Uterus (tissue), 4 donors: ENCODE data around the gene RARRES1. TPM values are rescaled to one million over a fixed set of nuclear protein-coding genes. Genes with fewer than 3 reads are reported as not detected.

ENCODE experiments used
- small RNA-seq: library from RNA; depleted of rRNA; stranded (forward); fragments of <200 nt; gene quantifications from one replicate; pipeline ENCODE3, GENCODE V24; 2016
- total RNA-seq, 4 donors: library from RNA; depleted of rRNA in 3 of 4; stranded (reverse); fragments of >200 nt in 3 of 4; gene quantifications; one replicate each; pipeline versions ENCODE4 v1.1.0 to v1.2.4, GENCODE V29; 2014 to 2023
- donor health status: DM: yes; HTN: yes; CAD: no.

The RARRES1 gene
- total RNA-seq, 4 donors from 2014 or later, result 12.8 to 398 (median 50.5) TPM

Small RNAs within 50 kb of the gene (small RNA-seq; reads per million reads assigned to genes)
- gene AC080013.6, result not detected

Other genes starting within 250 kb of the RARRES1 start
- gene MLF1, start 161.3 kb downstream of the RARRES1 start, total RNA-seq, result 10 to 100 TPM in 3 of 4 donors, 1 to 10 TPM in 1; 3.3 to 23.8 (median 18.2) TPM
- 10 to 100 TPM; 32.6 to 81.4 (median 50.9) TPM for gene GFM1, start 87.9 kb downstream of the RARRES1 start, total RNA-seq
- 10 to 100 TPM; 25.3 to 49.7 (median 34.8) TPM for gene LXN, start 59.8 kb downstream of the RARRES1 start, total RNA-seq
- 100 to 1,000 TPM in 3 of 4 donors, 10 to 100 TPM in 1; 52.0 to 152 (median 104) TPM for gene MFSD1, start 69.6 kb upstream of the RARRES1 start, total RNA-seq